HTERT RPE-1 (cell line): ENCODE results near the gene SPTBN4.
"Not testable (repeated sequence)": the region's sequence is repeated elsewhere in the genome, so short reads cannot be mapped to it uniquely, and the experiment has no call there.

Source experiments
- in situ Hi-C: fragments of 300-500 bp; cut with MboI; formaldehyde crosslinking; loops from 4 replicates; pipeline ENCODE4 v1.14.3; 2020; ENCODE audit warnings: low sequenced_read_pairs

Gene SPTBN4

DNA sequence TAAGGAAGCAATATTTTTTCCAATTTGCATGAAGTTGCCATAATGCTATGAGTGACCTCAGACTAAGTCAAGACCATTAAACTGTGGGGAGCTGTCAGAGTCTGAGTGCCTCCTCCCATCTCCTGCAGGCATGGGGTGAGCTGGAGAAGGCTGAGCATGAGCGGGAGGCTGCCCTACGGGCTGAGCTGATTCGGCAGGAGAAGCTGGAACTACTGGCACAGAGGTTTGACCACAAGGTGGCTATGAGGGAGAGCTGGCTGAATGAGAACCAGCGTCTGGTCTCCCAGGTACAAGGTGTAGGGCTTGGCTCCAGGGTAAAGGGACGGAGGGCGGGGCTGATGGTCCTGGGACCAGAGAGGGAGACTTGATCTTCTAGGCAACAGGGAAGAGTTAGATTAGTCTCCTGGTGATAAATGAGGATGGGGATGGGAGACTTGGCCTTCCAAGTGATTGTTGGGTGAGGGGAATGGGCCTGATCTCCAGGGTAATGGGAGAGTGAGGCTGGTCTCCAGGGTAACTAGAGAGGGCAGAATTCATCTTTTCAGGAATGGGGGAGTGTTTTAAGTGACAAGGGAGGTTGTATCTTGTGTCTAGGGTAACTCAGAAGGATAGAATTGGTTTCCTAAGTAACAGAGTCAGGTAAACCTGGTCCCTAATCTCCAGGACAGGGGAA lies 36.0 kb downstream of the SPTBN4 start:
- in situ Hi-C loops = no loop called here

DNA sequence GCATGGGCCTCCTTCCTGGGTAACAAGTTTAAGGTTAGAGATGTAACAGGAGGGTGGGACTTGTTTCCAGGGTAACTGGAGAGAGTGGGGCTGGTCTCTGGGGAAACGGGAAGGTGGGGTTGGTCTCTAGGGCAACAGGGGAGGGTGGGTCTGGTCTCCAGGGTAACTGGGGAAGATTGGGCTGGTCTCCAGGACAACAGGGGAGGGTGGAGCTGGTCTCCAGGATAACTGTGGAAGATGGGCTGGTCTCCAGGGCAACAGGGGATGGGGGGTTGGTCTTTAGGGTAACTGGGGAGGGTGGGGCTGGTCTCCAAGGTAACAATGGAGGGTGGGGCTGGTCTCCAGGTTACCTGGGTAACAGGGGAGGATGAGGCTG lies 36.5 kb downstream of the SPTBN4 start:
- in situ Hi-C loops = no loop called here

DNA sequence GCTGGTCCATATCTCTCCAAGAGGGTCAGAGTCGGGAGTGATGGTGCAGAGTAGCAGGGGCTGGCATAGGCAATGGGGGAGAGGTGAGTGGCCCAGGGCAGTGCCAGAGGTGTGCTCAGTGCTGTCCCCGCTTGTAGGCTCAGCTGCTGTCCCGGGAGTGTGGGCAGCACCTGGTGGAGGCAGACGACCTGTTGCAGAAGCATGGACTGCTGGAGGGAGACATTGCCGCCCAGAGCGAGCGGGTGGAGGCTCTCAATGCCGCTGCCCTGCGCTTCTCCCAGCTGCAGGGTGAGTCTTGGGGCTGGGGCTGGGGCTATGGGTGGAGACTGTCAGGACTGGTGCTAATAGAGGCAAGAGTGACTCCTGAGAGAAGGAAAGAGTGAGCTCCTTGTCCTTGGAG lies 39.3 kb downstream of the SPTBN4 start:
- in situ Hi-C loops = no loop called here

DNA sequence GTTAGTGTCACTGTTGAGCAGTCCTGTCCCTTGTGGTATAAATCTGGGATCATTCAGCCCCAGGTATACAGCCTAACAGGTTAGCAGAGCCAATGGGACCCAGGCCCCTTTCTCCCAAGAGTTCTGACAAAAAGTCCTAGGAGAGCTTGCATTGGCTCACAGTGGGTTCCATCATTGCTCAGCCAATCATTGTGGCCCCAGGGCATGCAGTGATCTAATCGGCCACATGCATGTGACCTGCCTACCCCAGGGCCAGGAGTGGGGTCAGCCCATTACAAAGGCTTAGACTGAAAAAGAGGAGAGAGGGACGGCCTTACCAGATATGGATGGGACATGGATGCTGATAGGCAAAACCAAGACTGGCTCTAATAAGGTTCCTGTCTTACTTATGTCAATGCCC lies 41.1 kb downstream of the SPTBN4 start:
- in situ Hi-C loops = no loop called here

DNA sequence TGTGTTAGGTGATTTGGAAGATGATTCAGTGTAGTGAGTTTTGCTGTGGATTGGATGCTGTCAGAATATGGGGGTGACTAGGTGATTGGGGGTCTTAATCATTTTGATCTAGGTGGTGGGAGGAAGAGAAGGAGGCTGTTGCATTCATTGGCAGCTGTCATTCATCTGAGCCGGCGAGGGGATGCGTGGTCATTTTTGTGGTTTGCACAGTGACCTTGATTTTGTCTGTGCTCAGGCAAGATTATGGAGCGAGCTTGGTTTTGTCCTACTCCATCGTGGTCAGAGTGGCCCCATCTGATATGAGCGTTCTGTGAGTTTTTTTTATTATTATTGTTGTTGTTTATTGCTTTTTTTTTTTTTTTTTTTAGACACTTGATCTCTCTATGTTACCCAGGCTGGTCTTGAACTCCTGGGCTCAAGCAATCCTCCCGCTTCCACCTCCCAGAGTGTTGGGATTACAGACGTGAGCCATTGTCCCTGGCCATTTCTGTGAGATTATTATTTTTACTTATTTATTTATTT lies 42.0 kb downstream of the SPTBN4 start:
- in situ Hi-C loops = no loop called here

DNA sequence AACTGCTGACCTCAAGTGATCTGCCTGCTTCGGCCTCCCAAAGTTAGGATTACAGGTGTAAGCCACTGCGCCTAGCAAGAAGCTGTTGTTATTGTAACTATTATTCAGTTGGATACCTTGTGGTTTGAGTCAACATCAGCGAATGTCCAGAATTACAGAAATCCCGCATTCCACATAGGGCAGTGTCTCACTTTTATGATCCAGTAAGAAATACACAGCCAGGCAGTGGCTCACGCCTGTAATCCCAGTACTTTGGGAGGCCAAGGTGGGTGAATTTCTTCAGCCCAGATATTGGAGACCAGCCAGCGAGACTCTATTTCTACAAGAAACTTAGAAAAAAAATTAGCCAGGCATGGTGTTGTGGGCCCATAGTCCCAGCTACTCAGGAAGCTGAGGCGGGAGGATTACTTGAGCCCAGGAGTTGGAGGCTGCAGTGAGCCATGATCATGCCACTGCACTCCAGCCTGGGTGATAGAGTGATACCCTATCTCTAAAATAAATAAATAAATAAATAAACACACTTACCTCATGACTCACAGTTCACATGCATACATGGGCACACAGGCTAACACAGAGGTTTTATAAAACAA lies 43.8 kb downstream of the SPTBN4 start:
- in situ Hi-C loops = no loop called here

DNA sequence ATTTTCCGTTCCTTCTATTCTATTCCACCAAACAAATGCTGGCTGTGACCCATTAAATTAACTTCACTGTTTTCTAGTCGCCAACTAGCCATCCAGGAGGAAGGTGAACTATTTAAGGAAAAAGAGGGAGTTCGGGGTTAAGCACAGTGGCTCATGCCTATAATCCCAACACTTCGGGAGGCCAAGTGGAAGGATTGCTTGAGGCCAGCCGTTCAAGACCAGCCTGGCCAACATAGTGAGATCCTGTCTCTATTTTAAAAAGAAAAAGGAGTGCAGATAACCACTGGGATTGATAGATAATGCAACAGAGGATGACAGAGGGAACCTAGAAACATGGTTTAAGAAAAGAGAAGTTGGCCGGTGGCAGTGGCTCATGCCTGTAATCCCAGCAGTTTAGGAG lies 44.7 kb downstream of the SPTBN4 start:
- in situ Hi-C loops = no loop called here

DNA sequence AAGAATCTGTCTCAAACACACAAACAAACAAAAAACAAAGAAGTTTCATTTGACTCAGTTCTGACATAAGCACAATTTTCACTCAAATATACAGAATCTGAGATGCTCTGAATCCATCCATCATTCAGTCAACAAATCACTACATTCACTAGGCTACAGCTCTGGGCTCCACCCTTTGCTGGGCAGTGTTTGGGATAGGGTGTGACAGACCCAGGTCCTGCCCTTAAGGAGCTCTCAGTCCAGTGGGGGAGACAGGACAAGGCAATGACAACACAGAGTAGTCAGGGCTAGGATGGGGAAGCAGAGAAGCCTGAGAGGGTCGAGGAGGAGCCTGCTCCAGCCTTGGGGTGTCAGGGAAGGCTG lies 45.3 kb downstream of the SPTBN4 start:
- in situ Hi-C loops = no loop called here

DNA sequence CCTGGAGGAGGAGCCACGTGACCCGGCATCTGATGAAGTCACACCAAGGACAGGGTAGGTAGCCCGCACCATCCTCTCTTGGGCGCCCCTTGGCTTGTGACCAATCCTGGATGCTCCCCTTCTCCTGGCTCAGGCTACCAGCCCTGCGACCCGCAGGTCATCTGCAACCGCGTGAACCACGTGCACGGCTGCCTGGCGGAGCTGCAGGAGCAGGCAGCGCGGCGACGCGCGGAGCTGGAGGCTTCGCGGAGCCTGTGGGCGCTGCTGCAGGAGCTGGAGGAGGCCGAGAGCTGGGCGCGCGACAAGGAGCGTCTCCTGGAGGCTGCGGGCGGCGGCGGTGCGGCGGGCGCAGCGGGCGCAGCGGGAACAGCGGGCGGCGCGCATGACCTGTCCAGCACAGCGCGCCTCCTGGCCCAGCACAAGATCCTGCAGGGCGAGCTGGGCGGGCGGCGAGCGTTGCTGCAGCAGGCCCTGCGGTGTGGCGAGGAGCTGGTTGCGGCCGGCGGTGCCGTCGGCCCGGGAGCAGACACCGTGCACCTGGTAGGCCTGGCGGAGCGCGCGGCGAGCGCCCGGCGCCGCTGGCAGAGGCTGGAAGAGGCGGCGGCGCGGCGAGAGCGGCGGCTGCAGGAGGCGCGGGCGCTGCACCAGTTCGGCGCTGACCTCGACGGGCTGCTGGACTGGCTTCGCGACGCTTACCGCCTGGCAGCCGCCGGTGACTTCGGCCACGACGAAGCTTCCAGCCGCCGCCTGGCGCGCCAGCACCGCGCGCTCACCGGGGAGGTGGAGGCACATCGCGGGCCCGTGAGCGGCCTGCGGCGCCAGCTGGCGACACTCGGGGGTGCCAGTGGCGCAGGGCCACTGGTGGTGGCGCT lies 45.9 kb downstream of the SPTBN4 start:
- in situ Hi-C loops = no loop called here

DNA sequence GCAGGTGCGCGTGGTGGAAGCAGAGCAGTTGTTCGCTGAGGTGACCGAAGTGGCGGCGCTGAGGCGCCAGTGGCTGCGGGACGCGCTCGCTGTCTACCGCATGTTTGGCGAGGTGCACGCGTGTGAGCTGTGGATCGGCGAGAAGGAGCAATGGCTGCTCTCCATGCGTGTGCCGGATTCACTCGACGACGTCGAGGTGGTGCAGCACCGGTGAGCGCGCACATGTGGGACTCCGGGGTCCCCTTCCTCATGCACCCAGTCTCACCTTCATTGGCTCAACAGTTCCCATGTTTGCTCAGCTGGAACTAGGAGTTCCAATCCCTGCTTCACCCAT lies 46.5 kb downstream of the SPTBN4 start:
- in situ Hi-C loops = no loop called here

DNA sequence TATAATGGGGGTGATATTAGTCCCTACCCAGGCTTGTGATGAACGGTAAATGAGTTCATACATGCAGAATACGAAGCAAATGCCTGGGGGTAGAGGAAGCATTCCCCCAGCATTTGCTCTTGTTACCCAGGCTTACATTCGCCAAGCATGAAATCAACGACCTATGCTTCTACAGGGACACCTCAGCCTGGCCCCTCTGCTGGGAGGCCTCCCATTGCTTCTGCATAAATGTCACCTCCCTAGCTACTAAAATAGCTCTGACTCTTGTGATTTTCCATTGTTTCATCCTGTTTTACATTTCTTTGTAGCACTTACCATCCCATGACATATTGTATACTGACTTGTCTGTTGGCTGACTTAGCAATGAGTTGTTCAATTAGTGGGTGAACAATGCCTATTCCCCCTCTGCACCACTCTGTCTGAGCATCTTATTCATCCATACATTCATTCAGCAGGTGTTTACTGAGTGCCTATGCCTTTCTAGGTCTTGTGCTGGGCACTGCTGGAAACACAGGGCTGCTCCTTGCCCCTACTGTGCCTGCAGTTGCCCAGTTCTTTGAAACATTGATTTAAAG lies 47.0 kb downstream of the SPTBN4 start:
- in situ Hi-C loops = no loop called here

DNA sequence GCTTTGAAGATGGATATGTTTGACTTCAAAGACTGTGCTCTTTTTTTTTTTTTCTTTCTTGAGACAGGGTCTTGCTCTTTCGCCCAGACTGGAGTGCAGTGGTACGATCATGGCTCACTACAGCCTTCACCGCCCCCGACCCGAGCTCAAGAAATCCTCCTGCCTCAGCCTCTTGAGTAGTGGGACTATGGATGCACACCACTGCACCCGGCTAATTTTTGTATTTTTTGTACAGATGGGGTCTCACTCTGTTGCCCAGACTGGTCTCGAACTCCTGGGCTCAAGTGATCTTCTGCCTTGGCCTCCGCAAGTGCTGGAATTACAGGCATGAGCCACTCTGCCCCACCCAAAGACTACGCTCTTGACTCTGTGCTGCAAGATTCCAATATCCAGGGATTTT lies 50.4 kb downstream of the SPTBN4 start:
- in situ Hi-C loops = no loop called here

DNA sequence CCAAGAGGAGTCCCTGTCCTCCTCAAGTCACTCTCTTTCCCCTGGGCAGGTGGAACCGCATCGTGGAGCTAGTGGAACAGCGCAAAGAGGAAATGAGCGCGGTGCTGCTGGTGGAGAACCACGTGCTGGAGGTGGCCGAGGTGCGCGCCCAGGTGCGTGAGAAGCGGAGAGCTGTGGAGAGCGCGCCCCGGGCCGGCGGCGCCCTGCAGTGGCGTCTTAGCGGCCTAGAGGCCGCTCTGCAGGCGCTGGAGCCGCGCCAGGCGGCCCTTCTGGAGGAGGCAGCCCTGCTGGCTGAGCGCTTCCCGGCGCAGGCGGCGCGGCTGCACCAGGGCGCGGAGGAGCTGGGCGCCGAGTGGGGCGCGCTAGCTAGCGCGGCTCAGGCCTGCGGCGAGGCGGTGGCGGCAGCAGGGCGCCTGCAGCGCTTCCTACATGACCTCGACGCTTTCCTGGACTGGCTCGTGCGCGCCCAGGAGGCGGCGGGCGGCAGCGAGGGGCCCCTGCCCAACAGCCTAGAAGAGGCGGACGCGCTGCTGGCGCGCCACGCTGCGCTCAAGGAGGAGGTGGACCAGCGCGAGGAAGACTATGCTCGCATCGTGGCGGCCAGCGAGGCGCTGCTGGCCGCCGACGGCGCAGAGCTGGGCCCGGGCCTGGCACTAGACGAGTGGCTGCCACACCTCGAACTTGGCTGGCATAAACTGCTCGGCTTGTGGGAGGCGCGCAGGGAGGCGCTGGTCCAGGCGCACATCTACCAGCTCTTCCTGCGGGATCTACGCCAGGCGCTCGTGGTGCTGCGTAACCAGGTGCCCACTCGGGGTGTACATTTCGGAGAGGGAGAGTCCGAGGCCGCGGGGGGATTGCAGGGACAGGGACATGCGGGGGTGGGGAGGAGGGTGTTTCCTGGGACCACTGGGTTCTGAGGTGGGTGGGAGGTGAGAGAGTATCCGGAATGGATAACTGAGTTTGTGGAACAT lies 52.8 kb downstream of the SPTBN4 start:
- in situ Hi-C loops = no loop called here

DNA sequence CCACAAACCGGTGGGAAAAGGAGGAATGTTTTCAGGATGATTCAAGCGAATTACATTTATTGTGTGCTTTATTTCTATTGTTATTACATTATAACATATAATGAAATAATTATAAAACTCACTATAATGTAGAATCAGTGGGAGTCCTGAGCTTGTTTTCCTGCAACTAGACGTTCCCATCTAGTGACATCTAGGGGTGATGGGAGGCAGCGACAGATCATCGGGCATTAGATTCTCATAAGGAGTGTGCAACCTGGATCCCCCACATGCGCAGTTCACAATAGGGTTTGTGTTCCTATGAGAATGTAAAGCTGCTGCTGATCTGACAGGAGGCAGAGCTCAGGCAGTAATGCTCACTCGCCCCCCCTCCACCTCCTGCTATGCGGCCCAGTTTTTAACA lies 54.5 kb downstream of the SPTBN4 start:
- in situ Hi-C loops = no loop called here

DNA sequence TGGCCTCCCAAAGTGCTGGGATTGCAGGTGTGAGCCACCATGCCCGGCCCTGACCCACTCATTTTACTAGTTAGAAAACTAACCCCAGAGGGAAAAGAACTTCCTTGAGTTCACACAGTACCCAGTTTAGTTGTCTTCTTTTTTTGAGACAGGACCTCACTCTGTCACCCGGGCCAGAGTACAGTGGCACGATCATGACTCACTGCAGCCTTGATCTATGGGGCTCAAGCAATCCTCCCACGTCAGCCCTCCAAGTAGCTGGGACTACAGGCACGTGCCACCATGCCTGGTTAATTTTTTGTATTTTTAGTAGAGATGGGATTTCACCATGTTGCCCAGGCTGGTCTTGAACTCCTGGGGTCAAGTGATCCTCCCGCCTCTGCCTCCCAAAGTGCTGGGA lies 55.1 kb downstream of the SPTBN4 start:
- in situ Hi-C loops = not testable (repeated sequence)

DNA sequence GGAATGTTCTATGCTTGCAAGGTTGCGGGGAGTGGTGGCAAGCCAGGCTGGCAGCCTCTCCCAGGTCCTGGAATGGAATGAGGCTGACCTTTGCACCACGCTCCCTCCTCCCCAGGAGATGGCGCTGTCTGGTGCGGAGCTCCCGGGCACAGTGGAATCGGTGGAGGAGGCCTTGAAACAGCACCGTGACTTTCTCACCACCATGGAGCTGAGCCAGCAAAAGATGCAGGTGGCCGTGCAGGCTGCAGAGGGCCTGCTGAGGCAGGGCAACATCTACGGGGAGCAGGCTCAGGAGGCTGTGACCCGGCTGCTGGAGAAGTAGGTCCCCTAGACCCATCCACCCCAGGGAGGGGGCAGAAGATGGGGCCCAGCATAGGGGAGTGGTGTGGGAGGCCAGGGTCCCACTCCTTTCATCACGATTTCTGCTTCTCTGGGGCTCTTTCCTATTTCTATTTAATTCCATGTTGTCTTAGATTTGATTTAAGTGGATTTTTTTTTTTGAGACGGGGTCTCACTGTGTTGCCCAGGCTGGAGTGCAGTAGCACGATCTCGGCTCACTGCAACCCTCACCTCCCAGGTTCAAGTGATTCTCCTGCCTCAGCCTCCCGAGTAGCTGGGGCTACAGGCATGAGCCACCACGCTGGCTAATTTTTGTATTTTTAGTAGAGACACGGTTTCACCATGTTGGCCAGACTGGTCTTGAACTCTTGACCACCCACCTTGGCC lies 56.7 kb downstream of the SPTBN4 start:
- in situ Hi-C loops = no loop called here

DNA sequence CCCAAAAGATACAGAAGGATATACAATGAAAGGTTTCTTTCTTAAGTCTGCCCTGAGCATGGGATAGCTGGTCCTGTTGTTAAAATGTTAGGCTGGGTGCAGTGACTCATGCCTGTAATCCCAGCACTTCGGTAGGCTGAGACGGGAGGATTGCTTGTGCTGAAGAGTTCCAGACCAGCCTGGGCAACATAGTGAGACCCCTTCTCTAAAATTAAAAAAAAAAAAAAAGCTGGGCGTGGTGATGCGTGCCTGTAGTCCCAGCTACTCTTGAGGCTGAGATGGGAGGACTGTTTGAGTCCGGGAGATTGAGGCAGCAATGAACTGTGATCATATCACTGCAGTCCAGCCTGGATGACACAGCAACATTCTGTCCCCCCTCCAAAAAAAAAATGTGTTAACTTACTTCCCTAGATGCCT lies 57.3 kb downstream of the SPTBN4 start:
- in situ Hi-C loops = no loop called here

DNA sequence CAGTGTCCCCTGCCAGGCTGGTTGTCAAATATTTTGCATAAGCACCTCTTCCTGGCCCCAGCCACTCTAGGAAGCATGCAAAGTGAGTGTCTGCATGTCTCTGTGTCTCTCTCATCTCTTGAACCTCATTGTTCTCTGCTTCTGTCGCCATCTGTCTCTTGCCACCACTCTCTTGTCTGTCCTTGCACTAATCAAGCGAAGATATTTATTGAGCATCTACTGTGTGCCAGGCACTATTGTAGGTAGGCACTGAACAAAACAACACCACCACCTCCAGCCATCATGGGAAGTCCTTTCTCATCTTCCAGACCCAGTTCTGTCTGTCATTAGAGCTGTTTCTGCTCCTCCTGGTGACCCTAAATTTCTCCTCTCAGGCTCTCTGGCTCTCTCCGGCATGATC lies 57.9 kb downstream of the SPTBN4 start:
- in situ Hi-C loops = no loop called here

DNA sequence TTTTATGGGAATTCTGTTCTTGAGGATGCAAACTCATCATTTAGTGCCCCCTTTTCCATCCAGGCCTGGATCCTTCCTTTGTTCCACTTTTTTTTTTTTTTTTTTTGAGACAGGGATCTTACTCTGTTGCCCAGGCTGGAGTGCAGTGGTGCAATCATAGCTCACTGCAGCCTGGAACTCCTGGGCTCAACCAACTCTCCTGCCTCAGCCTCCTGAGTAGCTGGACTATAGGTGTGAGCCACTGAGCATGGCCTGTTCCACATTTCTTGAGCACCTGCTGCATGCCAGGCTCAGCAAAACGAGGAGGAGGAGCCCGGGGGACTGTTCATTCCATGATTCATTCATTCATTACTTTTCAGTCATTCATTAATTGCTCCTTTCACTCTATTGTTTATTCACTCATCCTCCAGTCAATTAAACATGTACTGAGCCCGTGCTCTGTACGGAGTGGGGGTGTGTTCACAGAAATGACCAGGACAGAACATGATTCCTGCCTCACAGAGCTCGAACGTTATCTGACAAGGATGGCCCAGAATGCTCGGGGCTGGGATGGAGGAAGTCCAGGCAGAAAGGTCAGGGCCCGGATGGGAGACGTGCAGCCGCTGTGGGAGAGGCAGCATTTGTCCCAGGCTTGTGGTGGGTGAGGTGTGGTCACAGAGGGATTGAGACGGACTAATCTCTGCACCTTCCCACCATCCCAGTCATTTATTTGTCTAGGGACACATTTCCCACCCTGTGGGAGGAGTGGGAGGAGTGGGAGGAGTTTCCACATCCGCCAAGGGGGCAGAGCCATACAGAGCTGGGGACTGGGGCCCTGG lies 58.6 kb downstream of the SPTBN4 start:
- in situ Hi-C loops = no loop called here
